GM19468 (cell line): ENCODE results near the gene GRIA3.

Experiments
- ATAC-seq: cut with Tn5 transposase; IDR thresholded peaks from one replicate; pipeline ENCODE4 v1.9.1; 2021; ENCODE audit warnings: mild to moderate bottlenecking, moderate library complexity, moderate number of reproducible peaks; ENCODE audit not compliant: unreplicated experiment; ENCODE audit errors: extremely low read depth

Gene GRIA3

GRCh38 chrX:123190096-123190495 is 6.0 kb downstream of the GRIA3 start:
- no peak for ATAC-seq

- no peak for ATAC-seq
Observed at GRCh38 chrX:123193101-123193500, 9.0 kb downstream of the GRIA3 start.

- ATAC-seq = no peak
Observed at GRCh38 chrX:123199338-123199737, 15.3 kb downstream of the GRIA3 start.

GRCh38 chrX:123201720-123202119 is 17.6 kb downstream of the GRIA3 start:
- ATAC-seq = no peak

GRCh38 chrX:123202523-123202922 is 18.4 kb downstream of the GRIA3 start:
- no peak for ATAC-seq

- no peak for ATAC-seq
Observed at GRCh38 chrX:123203772-123204171, 19.7 kb downstream of the GRIA3 start.

GRCh38 chrX:123206176-123206575 is 22.1 kb downstream of the GRIA3 start:
- no peak for ATAC-seq

- no peak for ATAC-seq
Observed at GRCh38 chrX:123210252-123210651, 26.2 kb downstream of the GRIA3 start.

GRCh38 chrX:123215397-123216089 is 31.5 kb downstream of the GRIA3 start:
- no peak for ATAC-seq

- ATAC-seq = no peak
Observed at GRCh38 chrX:123217077-123217476, 33.0 kb downstream of the GRIA3 start.

GRCh38 chrX:123217728-123218127 is 33.6 kb downstream of the GRIA3 start:
- no peak for ATAC-seq

GRCh38 chrX:123219916-123220315 is 35.8 kb downstream of the GRIA3 start:
- ATAC-seq = no peak

- no peak for ATAC-seq
Observed at GRCh38 chrX:123222920-123223319, 38.8 kb downstream of the GRIA3 start.

- ATAC-seq = no peak
Observed at GRCh38 chrX:123223409-123223808, 39.3 kb downstream of the GRIA3 start.

GRCh38 chrX:123223859-123224258 is 39.8 kb downstream of the GRIA3 start:
- no peak for ATAC-seq

- ATAC-seq = no peak
Observed at GRCh38 chrX:123230798-123231197, 46.7 kb downstream of the GRIA3 start.

- no peak for ATAC-seq
Observed at GRCh38 chrX:123236859-123237258, 52.8 kb downstream of the GRIA3 start.

- no peak for ATAC-seq
Observed at GRCh38 chrX:123237271-123237670, 53.2 kb downstream of the GRIA3 start.

- ATAC-seq = no peak
Observed at GRCh38 chrX:123254457-123254856, 70.4 kb downstream of the GRIA3 start.

- ATAC-seq = peak; percentile 52
Observed at GRCh38 chrX:123256378-123256777, 72.3 kb downstream of the GRIA3 start.

- ATAC-seq = no peak
Observed at GRCh38 chrX:123260920-123261418, 76.9 kb downstream of the GRIA3 start.

- no peak for ATAC-seq
Observed at GRCh38 chrX:123263270-123263669, 79.2 kb downstream of the GRIA3 start.
